ENCODE results near the gene ACYP2.

ACYP2 gene

DNA sequence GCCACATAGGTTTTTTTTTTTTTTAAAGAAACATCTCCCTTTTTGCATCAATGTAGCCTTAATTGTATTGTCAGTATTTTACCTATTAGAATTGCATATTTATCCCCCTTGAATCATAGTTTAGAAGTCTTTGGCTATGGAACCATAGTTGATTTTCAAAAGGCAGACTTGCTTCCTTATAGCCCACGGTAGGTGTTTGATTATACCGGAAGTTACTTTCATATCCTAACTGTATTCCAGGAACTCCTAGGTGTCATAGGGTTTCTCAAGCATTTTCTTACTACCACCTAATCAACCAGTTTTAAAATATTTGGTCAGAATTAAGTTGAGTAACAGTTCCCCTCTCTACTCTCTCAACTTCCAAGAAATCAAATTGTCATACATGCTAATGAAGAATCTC is 227.2 kb downstream of the ACYP2 start:
- TF ChIP-seq, protein P1, sequence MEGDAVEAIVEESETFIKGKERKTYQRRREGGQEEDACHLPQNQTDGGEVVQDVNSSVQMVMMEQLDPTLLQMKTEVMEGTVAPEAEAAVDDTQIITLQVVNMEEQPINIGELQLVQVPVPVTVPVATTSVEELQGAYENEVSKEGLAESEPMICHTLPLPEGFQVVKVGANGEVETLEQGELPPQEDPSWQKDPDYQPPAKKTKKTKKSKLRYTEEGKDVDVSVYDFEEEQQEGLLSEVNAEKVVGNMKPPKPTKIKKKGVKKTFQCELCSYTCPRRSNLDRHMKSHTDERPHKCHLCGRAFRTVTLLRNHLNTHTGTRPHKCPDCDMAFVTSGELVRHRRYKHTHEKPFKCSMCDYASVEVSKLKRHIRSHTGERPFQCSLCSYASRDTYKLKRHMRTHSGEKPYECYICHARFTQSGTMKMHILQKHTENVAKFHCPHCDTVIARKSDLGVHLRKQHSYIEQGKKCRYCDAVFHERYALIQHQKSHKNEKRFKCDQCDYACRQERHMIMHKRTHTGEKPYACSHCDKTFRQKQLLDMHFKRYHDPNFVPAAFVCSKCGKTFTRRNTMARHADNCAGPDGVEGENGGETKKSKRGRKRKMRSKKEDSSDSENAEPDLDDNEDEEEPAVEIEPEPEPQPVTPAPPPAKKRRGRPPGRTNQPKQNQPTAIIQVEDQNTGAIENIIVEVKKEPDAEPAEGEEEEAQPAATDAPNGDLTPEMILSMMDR (IDR thresholded peaks at IDR 0.05; ENCODE audit: control insufficient read depth, extremely low read depth, insufficient read depth), result no peak
- no peak overlapping the region for H3K4me3 ChIP-seq (ENCODE audit: low read depth, low read length)
- DNase-seq (ENCODE audit: low read depth), result no peak

DNA sequence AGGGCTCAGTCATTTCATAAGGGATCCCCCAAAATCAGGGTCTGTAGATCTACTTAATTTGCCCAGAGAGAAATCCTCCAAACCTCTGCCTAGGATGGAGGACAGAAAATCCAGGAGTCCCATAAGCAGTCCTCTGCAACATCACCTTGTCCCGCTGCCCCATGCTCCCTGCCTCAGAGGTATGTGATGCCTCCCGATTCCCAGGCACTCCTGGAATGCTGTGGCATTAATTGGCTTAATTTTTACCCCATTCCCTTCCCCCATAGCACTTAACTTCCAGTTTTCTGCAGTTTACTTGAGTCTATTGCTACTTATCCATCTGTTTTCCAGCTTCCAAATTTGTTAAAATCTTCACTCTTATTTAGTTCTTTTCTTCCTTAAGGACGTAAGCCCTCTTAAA is 232.2 kb downstream of the ACYP2 start:
- no peak overlapping the region for H3K4me3 ChIP-seq (ENCODE audit: low read depth, low read length)
- DNase-seq (ENCODE audit: low read depth), result no peak
- TF ChIP-seq, protein P1 (IDR thresholded peaks at IDR 0.05; ENCODE audit: control insufficient read depth, extremely low read depth, insufficient read depth), result no peak

DNA sequence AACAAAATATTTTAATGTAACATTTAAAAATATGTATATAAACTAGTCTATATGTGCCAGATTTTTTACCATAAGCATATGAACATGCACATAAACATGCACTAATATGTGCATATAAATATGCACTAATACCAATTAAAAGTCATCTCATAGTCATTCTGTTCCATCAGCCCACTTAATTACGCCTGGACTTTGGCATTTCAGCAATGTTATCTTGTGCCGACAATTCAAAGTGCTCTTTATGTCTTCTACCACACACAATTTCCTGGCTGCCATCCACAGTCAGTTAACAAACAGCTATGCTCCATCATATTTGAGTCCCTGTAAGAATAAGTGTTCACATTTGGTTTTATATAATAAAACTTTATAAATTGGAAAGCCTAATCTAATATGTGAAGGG is 233.2 kb downstream of the ACYP2 start:
- DNase-seq (ENCODE audit: low read depth), result no peak
- H3K4me3 ChIP-seq (ENCODE audit: low read depth, low read length), result no peak overlapping the region
- TF ChIP-seq, protein P1 (IDR thresholded peaks at IDR 0.05; ENCODE audit: control insufficient read depth, extremely low read depth, insufficient read depth), result no peak

DNA sequence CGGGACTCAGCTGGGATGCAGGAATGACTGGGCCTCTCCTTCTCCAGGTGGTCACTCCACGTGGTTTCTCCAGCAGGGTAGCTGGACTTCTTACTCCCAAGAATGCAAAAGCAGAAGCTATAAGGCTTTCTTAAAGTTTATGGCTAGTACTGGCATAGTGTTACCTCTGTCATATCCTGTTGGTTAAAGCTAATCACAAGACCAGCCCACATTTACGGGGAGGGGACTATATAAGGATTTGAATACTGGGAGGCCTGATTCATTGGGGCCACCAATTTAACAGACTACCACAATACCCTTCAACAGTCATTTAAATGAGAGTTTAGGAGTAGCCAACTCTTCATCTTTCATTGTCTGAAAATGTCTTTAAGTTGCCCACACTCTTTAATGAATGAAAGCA is 235.0 kb downstream of the ACYP2 start:
- H3K4me3 ChIP-seq (ENCODE audit: low read depth, low read length), result no peak overlapping the region
- TF ChIP-seq, protein P1 (IDR thresholded peaks at IDR 0.05; ENCODE audit: control insufficient read depth, extremely low read depth, insufficient read depth), result no peak
- DNase-seq (ENCODE audit: low read depth), result no peak

DNA sequence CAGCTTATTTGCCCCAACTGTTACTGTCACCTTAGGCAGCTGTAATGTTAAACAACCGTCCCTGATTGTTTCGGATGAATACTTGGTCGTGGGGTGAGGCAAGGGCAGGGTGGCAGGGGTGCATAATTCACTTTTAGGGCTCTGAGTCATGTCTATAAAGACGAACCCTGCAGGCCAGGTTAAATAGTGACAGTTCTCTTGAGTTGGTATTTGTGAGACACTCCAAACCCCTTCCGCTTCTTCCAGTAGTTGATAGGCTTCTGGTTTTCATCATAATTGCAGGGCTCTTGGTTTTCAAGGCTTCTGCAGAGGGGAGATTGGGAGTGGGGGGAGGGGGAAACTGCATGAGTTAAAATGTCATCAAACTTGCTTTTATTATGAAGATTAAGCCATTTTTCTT is 237.8 kb downstream of the ACYP2 start:
- no peak overlapping the region for H3K4me3 ChIP-seq (ENCODE audit: low read depth, low read length)
- DNase-seq (ENCODE audit: low read depth), result no peak
- TF ChIP-seq, protein P1 (IDR thresholded peaks at IDR 0.05; ENCODE audit: control insufficient read depth, extremely low read depth, insufficient read depth), result no peak

All from LNCaP clone FGC (cell line).